Osteocyte (in vitro differentiated cells): ENCODE measurements around the gene MRPL55. TPM values are rescaled to one million over a fixed set of nuclear protein-coding genes. Genes with fewer than 3 reads are reported as not detected.

Experiments
- DNase-seq: peaks from one replicate; pipeline ENCODE4 v3.0.0; 2021; ENCODE audit warnings: mixed read lengths; ENCODE audit not compliant: unreplicated experiment; ENCODE audit errors: extremely low spot score
- H3K27ac Mint-ChIP-seq: one replicate; pipeline ENCODE4 v1.8.0; 2021; ENCODE audit warnings: mild to moderate bottlenecking, mixed read lengths; ENCODE audit not compliant: unreplicated experiment
- H3K27me3 Mint-ChIP-seq: one replicate; pipeline ENCODE4 v1.8.0; 2021; ENCODE audit warnings: mixed read lengths; ENCODE audit not compliant: unreplicated experiment
- H3K36me3 Mint-ChIP-seq: one replicate; pipeline ENCODE4 v1.8.0; 2021; ENCODE audit warnings: mixed read lengths; ENCODE audit not compliant: unreplicated experiment
- H3K4me1 Mint-ChIP-seq: one replicate; pipeline ENCODE4 v1.8.0; 2021; ENCODE audit warnings: mixed read lengths; ENCODE audit not compliant: unreplicated experiment
- H3K4me3 Mint-ChIP-seq: one replicate; pipeline ENCODE4 v1.8.0; 2021; ENCODE audit warnings: mild to moderate bottlenecking, moderate library complexity, mixed read lengths; ENCODE audit not compliant: unreplicated experiment
- H3K9me3 Mint-ChIP-seq: one replicate; pipeline ENCODE4 v1.8.0; 2021; ENCODE audit warnings: mixed read lengths; ENCODE audit not compliant: unreplicated experiment
- CTCF ChIP-seq: fragments of 200-600 bp; sonication (generic); IDR thresholded peaks from 2 replicates; pipeline ENCODE4 v1.5.0; 2021; ENCODE audit warnings: antibody characterized with exemption, mild to moderate bottlenecking, moderate library complexity
- total RNA-seq: library from RNA; stranded (reverse); gene quantifications from 2 replicates; pipeline ENCODE4 v1.2.1, GENCODE V29; 2021

MRPL55 gene
- total RNA-seq, 1 donor from 2014 or later: 46.1 TPM

GRCh38 chr1:228066891-228067654 is 42.0 kb downstream of the MRPL55 start:
- Mint-ChIP-seq H3K27me3 (peaks cover 16% of the 10 kb centered on the region), H3K27ac (no peak overlapping the region)

GRCh38 chr1:228066416-228066815 is 42.7 kb downstream of the MRPL55 start:
- no peak for TF ChIP-seq CTCF
- DNase-seq: no peak
- Mint-ChIP-seq H3K4me1 (no peaks in the 10 kb centered on the region), H3K27ac (no peak overlapping the region), H3K36me3 (no peaks in the 10 kb centered on the region), H3K4me3 (no peak overlapping the region), H3K9me3 (no peaks in the 10 kb centered on the region), H3K27me3 (peaks cover 16% of the 10 kb centered on the region)

More at GRCh38 chr1:228066891-228067654, 42.0 kb downstream of the MRPL55 start:
- H3K4me1 Mint-ChIP-seq: no peaks in the 10 kb centered on the region
- TF ChIP-seq CTCF: no peak
- no peaks in the 10 kb centered on the region for H3K9me3 Mint-ChIP-seq
- no peaks in the 10 kb centered on the region for H3K36me3 Mint-ChIP-seq
- no peak for DNase-seq
- H3K4me3 Mint-ChIP-seq: no peak overlapping the region

GRCh38 chr1:228065543-228066347 is 43.4 kb downstream of the MRPL55 start:
- Mint-ChIP-seq H3K4me3 (no peak overlapping the region), H3K36me3 (no peaks in the 10 kb centered on the region), H3K9me3 (no peaks in the 10 kb centered on the region), H3K4me1 (peaks cover 3% of the 10 kb centered on the region), H3K27ac (no peak overlapping the region), H3K27me3 (peaks cover 19% of the 10 kb centered on the region)
- no peak for TF ChIP-seq CTCF
- no peak for DNase-seq

- DNase-seq: no peak
- TF ChIP-seq CTCF: no peak
- Mint-ChIP-seq H3K36me3 (no peaks in the 10 kb centered on the region), H3K27me3 (peaks cover 23% of the 10 kb centered on the region), H3K9me3 (no peaks in the 10 kb centered on the region), H3K27ac (no peak overlapping the region), H3K4me1 (peaks cover 3% of the 10 kb centered on the region), H3K4me3 (no peak overlapping the region)
Measured at GRCh38 chr1:228064741-228065542, 44.2 kb downstream of the MRPL55 start.
